ENCODE measurements around the gene MAGI3. TPM values are rescaled to one million over a fixed set of nuclear protein-coding genes. Genes with fewer than 3 reads are reported as not detected.

Gene MAGI3
- total and polyA plus RNA-seq, 2 of the 13 experiments (the other 11 are each of a cell fraction or from before 2014, with no cell fraction given) = 4.0 to 11.8 TPM

GRCh38 chr1:113540335-113540734 is 150.0 kb downstream of the MAGI3 start (continued):
- TF ChIP-seq ATRX (CRISPR knock-in tag; IDR thresholded peaks at IDR 0.05; ENCODE audit: borderline replicate concordance) (no peak), KDM3A (CRISPR knock-in tag; IDR thresholded peaks at IDR 0.05; ENCODE audit: low read depth) (no peak), HNRNPL (IDR thresholded peaks at IDR 0.05; ENCODE audit: low read depth, low read length) (no peak), ZNF136 (CRISPR knock-in tag; IDR thresholded peaks at IDR 0.05; ENCODE audit: low read depth) (no peak), SOX13 (IDR thresholded peaks at IDR 0.05) (no peak), SOX13 (CRISPR knock-in tag; conservative IDR thresholded peaks at IDR 0.05 in 1 of 2, IDR thresholded peaks at IDR 0.05 in 1 of 2) (peak in 1 of 2 experiments; percentile 13; a peak in 1 of 4 replicates), NFE2L2 (IDR thresholded peaks at IDR 0.05; ENCODE audit: low read length) (no peak), PRPF4 (IDR thresholded peaks at IDR 0.05; ENCODE audit: low read depth, low read length, poor library complexity, severe bottlenecking) (no peak), SNAPC5 (CRISPR knock-in tag; IDR thresholded peaks at IDR 0.05; ENCODE audit: borderline replicate concordance) (no peak), IKZF1 (IDR thresholded peaks at IDR 0.05) (no peak), NR3C1 (CRISPR knock-in tag; IDR thresholded peaks at IDR 0.05) (no peak), HNF4A (CRISPR knock-in tag; IDR thresholded peaks at IDR 0.05) (peak; percentile 23; the same call in 1 of the 2 replicates), CTCF (CRISPR knock-in tag; IDR thresholded peaks at IDR 0.05) (no peak), KMT2B (CRISPR knock-in tag; IDR thresholded peaks at IDR 0.05) (no peak), PAF1 (CRISPR knock-in tag; IDR thresholded peaks at IDR 0.05) (no peak), JDP2 (CRISPR knock-in tag; IDR thresholded peaks at IDR 0.05; ENCODE audit: borderline replicate concordance) (no peak), CEBPZ (IDR thresholded peaks at IDR 0.05; ENCODE audit: low read length) (no peak), ZBTB34 (CRISPR knock-in tag; IDR thresholded peaks at IDR 0.05) (no peak), E2F1 (CRISPR knock-in tag; IDR thresholded peaks at IDR 0.05) (no peak), RXRB (CRISPR knock-in tag; IDR thresholded peaks at IDR 0.05; ENCODE audit: borderline replicate concordance) (no peak), ZSCAN21 (CRISPR knock-in tag; IDR thresholded peaks at IDR 0.05; ENCODE audit: borderline replicate concordance) (no peak), HNF4G (IDR thresholded peaks at IDR 0.05; ENCODE audit: borderline replicate concordance, low read depth, low read length) (no peak), HNF4G (CRISPR knock-in tag; IDR thresholded peaks at IDR 0.05; ENCODE audit: borderline replicate concordance, low read depth) (no peak), SSRP1 (CRISPR knock-in tag; IDR thresholded peaks at IDR 0.05) (no peak)
